Parathyroid adenoma (tissue), 2 donors: ENCODE results near the gene LAMA2.

ENCODE experiments used
- H2AFZ ChIP-seq: fragments of 300-600 bp; sonication (generic); one replicate; pipeline ENCODE4 v1.7.0; 2017; ENCODE audit warnings: antibody characterized with exemption, mild to moderate bottlenecking
- H3K27ac ChIP-seq: fragments of 300-600 bp; sonication (generic); one replicate; pipeline ENCODE4 v1.7.0; 2017
- H3K27me3 ChIP-seq: fragments of 300-600 bp; sonication (generic); one replicate; pipeline ENCODE4 v1.7.0; 2017; ENCODE audit warnings: low read length; ENCODE audit not compliant: control insufficient read depth, insufficient read depth
- H3K36me3 ChIP-seq: fragments of 300-600 bp; sonication (generic); one replicate; pipeline ENCODE4 v1.7.0; 2017; ENCODE audit warnings: low read length; ENCODE audit not compliant: control insufficient read depth, insufficient read depth
- H3K4me1 ChIP-seq: fragments of 300-600 bp; sonication (generic); one replicate; pipeline ENCODE4 v1.7.0; 2017; ENCODE audit warnings: control low read depth
- H3K4me2 ChIP-seq: fragments of 300-600 bp; sonication (generic); one replicate; pipeline ENCODE4 v1.7.0; 2017; ENCODE audit warnings: low read length
- H3K4me3 ChIP-seq: fragments of 300-600 bp; sonication (generic); one replicate; pipeline ENCODE4 v1.7.0; 2017; ENCODE audit warnings: low read depth, low read length
- H3K79me2 ChIP-seq: fragments of 300-600 bp; sonication (generic); one replicate; pipeline ENCODE4 v1.7.0; 2017; ENCODE audit warnings: control low read depth
- H3K9ac ChIP-seq: fragments of 300-600 bp; sonication (generic); one replicate; pipeline ENCODE4 v1.7.0; 2017; ENCODE audit warnings: mild to moderate bottlenecking
- H3K9me3 ChIP-seq: fragments of 300-600 bp; sonication (generic); one replicate; pipeline ENCODE4 v1.7.0; 2017; ENCODE audit warnings: low read length; ENCODE audit not compliant: control insufficient read depth
- CTCF ChIP-seq: fragments of 300-600 bp; sonication (generic); IDR thresholded peaks from one replicate; pipeline ENCODE4 v1.7.0; 2017; ENCODE audit warnings: antibody characterized with exemption, mild to moderate bottlenecking
- donor health status: primary hyperparathyroidism.

Gene LAMA2

GRCh38 chr6:129270450-129270849, 387.5 kb downstream of the LAMA2 start:
- TF ChIP-seq CTCF: no peak
- Histone ChIP-seq H3K79me2 (no peaks in the 10 kb centered on the region), H2AFZ (no peak overlapping the region), H3K27ac (no peak overlapping the region), H3K9ac (no peak overlapping the region), H3K36me3 (no peaks in the 10 kb centered on the region), H3K4me1 (no peaks in the 10 kb centered on the region), H3K4me3 (no peak overlapping the region), H3K9me3 (no peaks in the 10 kb centered on the region), H3K27me3 (no peaks in the 10 kb centered on the region), H3K4me2 (no peak overlapping the region)

GRCh38 chr6:129273161-129273560, 390.2 kb downstream of the LAMA2 start:
- Histone ChIP-seq H3K4me1 (no peaks in the 10 kb centered on the region), H3K9ac (no peak overlapping the region), H3K27ac (no peak overlapping the region), H3K36me3 (no peaks in the 10 kb centered on the region), H3K79me2 (no peaks in the 10 kb centered on the region), H3K9me3 (no peaks in the 10 kb centered on the region), H2AFZ (no peak overlapping the region), H3K4me2 (no peak overlapping the region), H3K27me3 (no peaks in the 10 kb centered on the region), H3K4me3 (no peak overlapping the region)
- no peak for TF ChIP-seq CTCF

- H3K4me1 ChIP-seq: no peaks in the 10 kb centered on the region
- TF ChIP-seq CTCF: no peak
- H3K27ac ChIP-seq: no peak overlapping the region
- no peak overlapping the region for H2AFZ ChIP-seq
- H3K36me3 ChIP-seq: no peaks in the 10 kb centered on the region
- H3K27me3 ChIP-seq: no peaks in the 10 kb centered on the region
- H3K79me2 ChIP-seq: no peaks in the 10 kb centered on the region
- no peak overlapping the region for H3K4me3 ChIP-seq
- no peak overlapping the region for H3K9ac ChIP-seq
- no peaks in the 10 kb centered on the region for H3K9me3 ChIP-seq
- H3K4me2 ChIP-seq: no peak overlapping the region
Measured at GRCh38 chr6:129276461-129276860, 393.5 kb downstream of the LAMA2 start.

GRCh38 chr6:129276986-129277385, 394.0 kb downstream of the LAMA2 start:
- Histone ChIP-seq H3K4me3 (no peak overlapping the region), H3K27me3 (no peaks in the 10 kb centered on the region), H3K36me3 (no peaks in the 10 kb centered on the region), H3K4me1 (no peaks in the 10 kb centered on the region), H3K9ac (no peak overlapping the region), H3K79me2 (no peaks in the 10 kb centered on the region), H2AFZ (no peak overlapping the region), H3K9me3 (no peaks in the 10 kb centered on the region), H3K27ac (no peak overlapping the region), H3K4me2 (no peak overlapping the region)
- TF ChIP-seq CTCF: no peak
